NCI-H345 (cell line): ENCODE results near the gene NID1.
"Not testable (repeated sequence)": the region's sequence is repeated elsewhere in the genome, so short reads cannot be mapped to it uniquely, and the experiment has no call there.

Source experiments
- DNase-seq: peaks from one replicate; lab custom pipeline; 2025; lab: John Stamatoyannopoulos, UW

The NID1 gene

DNA sequence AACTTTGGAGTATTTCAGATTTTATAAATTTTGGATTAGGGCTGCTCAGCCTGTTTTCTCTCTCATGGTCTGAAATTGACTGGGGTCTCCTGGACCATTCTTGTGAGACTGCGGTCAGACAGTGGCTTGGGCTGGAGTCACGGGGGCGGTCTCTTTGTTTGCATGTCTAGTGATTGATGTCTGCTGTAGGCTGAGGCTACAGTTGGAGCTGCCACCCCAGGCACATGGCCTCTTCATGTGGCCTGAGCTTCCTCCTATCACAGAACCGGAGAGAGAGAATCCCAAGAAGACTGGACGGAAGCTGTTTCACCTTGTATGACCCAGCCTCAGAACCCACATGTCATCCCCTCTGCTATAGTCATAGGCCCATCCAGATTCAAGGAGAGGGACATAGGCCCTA is 96.1 kb downstream of the NID1 start:
- DNase-seq: no peak

DNA sequence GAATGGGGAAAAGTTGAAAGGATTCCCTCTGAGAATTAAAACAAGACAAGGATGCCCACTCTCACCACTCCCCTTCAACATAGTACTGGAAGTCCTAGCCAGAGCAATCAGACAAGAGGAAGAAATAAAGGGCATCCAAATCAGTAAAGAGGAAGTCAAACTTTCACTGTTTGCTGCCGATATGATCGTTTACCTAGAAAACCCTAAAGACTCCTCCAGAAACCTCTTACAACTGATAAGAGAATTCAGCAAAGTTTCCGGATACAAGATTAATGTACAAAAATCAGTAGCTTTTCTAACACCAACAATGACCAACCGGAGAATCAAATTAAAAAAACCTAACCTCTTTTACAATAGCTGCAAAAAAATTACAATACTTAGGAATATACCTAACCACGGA is 98.8 kb downstream of the NID1 start:
- not testable (repeated sequence) for DNase-seq

DNA sequence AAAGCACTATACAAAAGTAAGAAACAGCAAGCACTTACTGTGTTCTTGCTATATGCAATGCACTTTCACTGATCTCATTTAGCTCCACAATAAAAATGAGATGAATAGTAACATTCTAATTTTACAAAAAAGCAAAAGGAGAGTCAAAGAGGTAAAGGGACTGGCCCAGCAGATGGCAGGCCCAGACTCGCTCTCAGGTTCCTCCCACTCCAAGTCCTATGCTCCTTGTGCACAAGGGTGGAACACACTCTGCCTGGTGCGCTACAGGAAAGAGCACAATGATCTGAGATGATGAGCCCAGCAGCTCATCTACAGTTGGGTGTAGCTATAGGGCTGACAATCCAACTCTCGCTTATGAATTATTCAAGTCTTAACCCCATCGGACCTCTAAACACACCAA is 104.1 kb downstream of the NID1 start:
- peak; percentile 34 for DNase-seq

DNA sequence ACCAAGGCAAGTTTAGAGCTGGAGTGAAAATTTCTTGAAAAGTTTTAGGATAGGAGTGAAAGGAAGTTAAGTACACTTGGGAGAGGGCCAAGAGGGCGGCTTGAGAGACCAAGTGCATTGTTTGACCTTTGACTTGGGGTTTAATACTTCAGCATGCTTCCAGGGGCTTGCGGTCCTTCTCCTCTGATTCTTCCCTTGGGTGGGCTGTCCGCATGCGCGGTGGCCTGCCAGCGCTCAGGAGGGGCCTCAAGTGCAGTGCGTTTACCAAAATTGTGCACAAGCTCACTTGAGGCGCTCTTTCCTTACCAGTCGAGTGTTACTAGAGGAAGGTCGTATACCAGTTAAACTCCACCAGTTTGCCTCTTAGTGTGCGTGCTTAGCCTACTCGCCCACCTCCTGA is 106.9 kb downstream of the NID1 start:
- no peak for DNase-seq

DNA sequence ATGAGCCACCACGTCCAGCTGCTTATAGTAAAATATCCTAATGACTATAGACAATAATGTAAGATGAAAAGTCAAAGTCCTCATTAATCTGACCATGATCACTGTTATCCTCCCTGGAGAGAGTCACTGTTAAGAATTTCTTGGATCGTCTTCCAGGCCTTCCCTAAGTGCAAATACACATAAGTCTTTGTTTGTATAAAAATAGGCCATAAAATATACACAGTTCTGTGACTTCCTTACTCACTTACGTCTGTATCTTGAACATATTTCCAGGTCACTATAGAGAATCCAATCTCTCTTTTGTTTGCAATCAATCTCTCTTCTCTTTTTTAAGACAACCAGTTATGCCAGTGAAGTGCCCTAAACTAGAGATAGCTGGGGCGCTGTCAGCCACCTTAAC is 109.1 kb downstream of the NID1 start:
- no peak for DNase-seq

DNA sequence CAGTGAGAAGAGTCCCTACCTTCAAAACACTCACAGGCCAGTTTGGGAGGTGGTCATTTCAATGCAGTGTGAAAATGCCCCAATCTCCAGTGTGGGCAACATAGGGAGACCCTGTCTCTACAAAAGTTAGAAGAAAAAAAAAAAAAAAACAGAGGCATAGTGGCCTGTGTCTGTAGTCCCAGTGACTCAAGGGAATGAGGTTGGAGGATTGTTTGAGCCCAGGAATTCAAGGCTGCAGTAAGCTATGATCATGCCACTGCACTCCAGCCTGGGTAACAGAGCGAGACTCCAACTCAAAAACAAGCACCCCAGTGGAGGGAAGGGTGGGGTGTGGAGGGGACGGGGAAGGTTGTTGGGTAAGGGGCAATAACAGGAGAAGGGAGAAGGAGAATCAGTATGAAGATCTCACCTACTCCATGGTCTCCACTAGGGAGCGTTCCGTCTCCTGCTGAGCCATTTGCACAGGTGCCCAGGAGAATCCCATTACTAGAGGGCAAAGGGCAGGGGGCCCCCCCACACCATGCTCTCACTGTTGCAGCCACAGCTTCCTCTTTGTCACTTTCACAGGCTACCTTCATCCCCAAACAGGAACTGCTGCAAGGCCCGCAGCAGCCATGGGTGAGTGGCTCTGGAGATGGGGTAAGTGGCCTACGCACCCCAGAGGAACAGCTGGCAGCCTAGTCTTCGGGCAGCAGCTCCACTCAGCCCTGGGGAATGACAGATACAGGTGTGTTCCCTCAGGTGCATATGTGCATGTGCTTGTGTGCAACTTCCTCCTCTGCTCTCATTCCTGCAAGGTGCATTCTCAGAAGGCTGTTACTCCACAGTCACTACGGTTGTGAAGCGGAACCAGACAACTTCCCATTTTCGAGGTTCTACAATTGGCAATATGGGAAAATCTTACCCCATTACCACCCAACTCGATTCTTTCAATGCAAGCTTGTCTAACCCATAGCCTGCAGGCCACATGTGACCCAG is 110.3 kb downstream of the NID1 start:
- DNase-seq: no peak

DNA sequence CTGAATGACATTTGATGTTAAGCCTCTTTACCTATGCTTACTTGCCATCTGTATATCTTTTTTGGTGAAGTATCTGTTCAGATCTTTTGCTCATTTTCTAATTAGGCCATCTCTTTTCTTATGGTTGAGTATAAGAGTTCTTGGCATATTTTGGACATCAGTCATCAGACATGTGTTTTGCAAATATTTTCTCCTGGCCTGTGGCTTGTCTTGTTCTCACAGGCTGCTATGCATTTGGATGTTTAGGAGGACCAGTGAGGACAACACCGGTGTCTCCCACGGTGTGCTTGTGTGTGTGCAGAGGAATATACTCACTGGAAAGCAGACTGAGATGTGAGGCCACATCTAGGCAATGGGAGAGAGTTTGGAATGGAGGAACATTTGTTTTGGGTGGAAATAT is 111.1 kb downstream of the NID1 start:
- no peak for DNase-seq

DNA sequence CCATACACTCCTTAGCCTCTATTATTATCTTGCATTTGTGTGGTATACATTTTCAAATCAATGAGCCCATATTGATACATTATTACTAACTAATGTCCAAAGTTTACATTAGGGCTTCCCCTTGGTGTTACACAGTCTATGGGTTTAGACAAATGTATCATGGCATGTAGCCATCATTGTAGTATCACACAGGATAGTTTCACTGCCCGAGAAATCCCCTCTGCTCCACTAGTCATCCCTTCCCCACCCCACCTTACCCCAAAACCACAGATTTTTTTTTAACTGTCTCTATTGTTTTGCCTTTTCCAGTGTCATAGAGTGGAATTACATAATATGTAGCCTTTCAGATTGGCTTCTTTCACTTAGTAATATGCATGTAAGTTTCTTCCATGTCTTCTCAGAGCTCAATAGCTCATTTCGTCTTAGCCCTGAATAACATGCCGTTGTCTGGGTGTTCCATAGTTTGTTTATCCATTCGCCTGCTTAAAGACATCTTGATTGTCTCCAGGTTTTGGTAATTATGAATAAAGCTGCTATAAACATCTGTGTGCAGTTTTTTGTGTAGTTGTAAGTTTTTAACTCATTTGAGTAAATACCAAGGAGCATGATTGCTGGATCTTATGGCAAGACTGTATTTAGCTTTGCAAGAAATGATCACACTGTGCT is 111.8 kb downstream of the NID1 start:
- DNase-seq: no peak

DNA sequence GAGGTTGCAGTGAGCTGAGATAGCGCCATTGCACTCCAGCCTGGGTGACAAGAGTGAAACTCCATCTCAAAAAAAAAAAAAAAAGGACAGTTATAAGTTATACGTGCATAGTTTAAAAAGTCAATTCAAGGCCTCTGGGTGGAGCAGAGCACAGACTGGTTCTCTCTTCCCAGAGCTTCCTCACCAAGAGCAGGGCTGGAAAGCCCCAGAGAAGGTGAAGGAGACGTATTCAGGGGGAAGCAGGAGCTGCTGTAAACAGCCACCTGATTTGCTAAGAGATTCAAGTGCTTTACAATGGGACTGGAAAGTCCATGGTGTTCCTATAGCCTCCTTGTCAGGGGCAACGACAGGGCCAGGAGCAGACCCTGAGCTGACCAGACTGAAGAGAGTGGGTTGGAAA is 113.2 kb downstream of the NID1 start:
- no peak for DNase-seq

DNA sequence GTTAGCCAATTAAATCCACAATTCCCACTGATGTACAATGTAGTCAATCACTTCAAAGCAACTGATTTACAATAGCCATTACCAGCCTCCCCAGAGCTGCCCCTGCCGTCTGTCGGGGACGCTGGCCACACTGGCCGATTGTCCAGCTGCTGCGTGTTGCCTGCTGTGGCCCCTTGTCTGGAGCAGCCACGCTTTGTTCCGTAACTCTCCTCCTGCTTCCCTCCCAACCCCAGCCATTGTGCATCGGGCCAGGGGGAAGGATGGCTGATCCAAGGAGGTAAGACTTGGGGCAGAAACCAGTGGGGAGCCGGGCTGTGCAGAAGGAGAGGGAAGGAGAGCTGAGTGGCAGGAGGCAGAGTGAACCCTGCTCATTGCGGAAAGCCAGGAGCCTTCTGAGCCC is 114.6 kb downstream of the NID1 start:
- no peak for DNase-seq

DNA sequence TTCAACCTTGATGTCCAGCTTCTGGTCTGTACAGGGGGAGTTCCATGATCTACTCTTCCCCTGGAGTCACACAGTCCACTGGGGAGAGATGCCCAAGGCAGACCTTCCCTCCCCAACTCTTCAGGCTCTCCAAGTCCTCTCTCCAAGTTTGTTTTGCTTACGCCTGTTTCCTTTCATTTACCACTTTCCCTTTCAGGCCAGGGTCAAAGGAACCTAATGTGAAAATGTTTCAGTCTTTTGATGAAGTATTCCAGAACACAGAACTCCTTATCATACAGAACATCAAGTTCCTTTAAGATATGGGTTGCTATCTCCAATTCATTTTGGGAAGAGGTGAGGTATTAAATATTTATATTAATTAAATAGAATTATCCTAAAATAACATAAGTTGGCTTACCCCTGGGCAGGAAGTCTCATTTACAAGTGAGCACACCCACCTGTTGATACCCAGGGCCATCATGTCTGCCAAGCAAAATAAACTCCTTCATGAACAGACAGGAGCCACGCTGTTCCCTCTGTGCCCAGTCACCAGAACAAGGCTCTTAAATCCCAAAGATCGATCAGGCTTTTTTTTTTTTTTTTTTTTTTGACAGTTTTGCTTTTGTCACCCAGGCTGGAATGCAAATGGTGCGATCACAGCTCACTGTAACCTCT is 116.0 kb downstream of the NID1 start:
- DNase-seq: no peak

DNA sequence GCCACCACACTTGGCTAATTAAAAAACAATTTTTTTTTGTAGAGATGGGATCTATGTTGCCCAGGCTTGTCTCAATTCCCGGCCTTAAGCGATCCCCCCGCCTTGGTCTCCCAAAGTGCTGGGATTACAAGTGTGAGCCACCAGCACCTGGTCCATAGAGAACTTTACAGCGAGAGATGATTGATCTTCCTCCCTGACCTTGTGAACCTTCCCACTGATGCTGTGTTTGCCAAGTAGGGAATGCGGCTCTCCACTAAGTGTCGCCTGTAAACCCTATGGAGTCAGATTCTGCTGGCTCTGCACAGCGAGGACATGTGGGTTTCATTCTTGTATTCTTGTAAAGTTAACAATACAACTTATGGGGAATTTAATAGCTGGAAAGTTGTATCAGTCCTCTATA is 116.9 kb downstream of the NID1 start:
- DNase-seq: no peak

DNA sequence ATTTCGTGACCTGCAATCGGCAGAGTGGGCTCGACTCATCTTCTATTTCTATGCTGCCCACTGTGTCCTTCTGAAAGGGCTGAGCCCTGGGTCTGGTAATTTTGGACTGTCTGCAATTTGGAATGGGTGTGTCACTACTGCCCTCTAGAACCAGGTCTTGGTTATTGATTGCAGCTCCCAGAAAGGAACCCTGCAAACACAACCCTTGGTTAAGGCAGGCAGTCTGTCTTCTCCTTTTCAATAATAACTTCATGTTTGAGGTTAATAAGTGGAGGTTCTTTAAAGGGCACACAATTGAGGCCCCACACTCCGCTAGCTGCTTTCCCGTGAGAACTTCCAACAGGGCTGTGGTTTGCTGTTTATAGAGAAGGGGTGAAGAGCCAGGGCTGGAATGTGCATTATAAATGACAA is 118.3 kb downstream of the NID1 start:
- DNase-seq: no peak

DNA sequence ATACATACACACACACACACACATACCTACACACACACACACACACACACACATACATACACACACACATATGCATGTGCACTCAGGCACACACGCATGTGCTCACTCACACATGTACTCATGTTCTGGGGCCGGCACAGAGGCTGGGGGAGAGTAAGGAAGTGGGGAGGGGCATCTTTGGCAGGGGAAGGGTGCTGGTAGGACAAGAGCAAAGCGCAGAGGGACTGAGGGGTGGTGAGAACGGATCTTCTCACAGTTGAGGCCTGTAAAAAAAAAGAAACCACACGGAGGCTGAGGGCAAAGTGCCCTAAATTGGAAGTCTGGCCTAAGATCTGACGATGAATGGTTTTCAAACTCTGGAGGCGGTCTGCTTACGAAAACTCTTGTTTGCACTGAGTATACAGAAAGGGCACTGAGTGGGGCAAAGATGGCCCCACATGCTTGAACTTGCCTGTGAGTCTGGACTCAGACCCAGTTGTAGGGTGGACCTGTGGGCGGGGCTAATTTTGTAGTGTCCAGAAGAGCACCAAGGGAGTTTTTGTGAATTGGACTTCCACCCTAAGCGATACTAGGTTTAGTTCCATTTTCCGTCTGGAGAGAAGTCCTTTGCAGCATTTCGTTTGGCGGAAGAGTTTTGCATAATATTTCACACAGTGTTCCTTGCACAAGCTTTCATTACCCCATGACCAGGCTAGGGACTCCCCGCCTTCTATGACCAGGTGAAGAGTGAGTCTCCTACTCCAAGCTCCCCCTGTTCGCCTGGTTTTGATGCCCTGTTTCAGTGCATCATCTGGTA is 118.9 kb downstream of the NID1 start:
- DNase-seq: no peak

DNA sequence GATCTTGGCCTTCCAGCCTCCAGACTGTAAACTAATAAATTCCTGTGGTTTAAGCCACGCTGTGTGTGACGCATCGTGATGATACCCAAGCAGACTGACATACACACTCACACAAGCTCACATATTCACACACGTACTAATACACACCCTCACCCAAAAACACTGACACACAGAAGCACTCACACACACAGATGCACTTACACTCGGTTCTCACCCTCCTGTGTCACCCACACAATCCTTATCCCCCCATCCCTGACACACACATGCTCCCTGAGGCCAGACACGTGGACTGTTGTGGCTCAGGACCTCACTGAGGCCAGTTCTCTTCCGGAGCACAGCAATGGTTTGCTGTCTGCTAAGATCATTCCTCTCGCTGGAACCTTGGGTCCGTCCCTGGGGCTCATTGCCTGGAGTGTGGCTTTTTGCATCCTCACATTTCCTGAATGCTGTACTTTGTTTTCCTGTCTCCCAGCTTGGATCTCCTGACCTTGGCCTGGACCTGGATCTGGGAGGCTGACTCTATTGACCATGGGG is 121.2 kb downstream of the NID1 start:
- no peak for DNase-seq

DNA sequence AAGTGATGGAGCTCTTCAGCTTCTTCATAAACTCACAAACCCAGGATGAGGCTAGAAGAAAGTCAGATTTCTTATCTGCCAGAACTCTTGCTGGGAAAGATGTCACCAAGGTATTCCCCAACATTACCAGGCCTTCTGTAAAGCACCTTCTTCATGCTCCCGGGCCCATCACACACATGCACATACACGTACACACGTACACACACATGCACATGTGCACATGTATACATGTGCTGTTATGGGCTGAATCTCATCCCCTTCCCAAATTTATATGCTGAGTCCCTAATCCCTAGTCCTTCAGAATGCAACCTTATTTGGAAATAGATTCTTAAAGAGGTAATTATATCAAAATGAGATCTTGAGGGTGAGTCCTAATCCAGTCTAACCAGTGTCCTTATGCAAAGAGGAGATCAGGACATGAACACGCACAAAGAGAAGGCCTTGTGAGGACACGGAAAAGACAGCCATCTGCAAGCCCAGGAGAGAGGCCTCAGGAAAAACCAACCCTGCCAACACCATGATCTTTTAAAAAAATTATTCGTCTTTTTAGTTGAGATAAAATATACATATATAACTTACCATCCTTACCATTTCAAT is 121.8 kb downstream of the NID1 start:
- DNase-seq: no peak

DNA sequence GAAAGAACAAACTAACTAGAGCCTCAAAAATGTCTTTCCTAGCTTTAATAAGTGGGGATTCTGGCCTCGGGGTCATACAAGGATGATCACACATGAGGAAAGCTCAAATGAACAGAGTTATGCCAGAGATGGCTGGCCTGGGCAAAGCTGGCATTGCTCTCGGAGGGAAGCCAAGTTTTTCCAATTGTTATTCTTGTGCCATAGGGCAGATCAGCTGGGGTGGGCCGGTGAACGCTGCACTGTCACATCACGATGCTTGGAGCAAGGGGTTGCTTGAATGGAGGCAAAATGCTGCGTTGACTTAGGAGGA is 122.3 kb downstream of the NID1 start:
- DNase-seq: no peak

DNA sequence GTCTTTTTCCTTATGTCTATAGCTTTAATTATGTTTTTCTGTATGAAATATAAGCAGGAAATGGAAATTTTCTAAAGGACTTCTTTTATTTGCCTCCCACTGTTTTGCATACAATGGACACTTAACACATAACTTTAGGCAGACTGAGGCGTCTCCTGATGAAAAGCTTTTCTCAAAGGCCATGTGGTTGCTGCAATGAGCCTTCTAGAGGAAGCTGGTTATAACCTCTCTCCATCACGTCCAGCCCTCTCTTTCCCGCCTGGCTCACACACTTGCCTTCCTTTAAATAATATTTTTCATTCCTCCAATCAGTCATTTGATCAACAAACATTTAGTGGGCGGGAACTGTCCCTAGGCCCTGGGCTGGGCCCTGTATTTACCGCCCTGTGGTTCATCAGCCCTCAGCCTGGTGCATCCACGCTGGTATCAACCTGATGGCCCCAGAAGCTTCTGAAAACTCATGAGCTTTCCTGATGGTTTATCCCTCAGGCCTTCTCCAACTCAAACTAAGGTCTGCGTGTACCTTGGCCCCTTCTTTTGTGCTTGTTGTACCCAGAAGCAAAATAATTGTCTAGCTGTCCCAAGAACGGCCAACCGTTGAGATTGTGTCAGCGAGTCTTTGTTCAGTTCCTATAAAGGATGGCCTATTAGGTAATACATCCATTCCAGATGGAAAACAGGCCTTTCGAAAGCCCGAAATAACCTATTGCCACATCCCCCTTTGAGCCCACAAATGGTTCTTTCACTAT is 122.8 kb downstream of the NID1 start:
- DNase-seq: no peak

DNA sequence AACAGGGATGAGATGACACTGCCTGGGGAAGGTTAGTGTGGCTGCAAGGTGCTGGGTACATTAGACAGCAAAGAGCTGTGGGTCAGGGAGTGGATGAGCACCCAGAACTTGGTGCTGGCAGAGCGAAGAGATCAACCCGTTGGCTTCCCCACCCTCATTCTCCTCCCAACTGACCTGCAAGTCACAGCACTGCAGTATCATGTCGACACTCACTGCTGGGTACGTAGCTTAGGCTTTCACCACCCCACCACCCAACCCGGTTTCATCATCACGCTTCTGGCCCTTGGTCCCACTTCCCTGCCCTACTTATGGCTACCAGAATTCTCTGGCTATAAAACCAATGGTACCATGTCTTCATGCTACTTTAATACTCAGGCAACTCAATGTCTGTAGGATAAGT is 124.6 kb downstream of the NID1 start:
- DNase-seq: no peak

DNA sequence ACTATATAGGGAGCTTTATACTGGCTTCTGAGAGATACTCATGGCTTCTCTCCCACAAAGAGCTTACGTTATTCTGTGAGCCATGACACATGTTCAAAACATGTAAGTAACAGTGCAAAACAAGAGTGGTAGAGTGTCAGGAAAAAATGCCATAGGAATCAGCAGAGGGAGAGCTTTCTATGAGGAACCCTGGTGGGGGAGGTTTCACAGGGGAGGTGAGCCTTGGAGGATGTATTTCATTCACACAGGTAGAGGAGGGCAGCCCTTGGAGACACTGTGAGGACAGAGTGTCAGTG is 125.5 kb downstream of the NID1 start:
- no peak for DNase-seq
